Osteocyte (in vitro differentiated cells): Measurements from ENCODE around the gene FAM210B. TPM values are rescaled to one million over a fixed set of nuclear protein-coding genes. Genes with fewer than 3 reads are reported as not detected.

ENCODE experiments used
- DNase-seq: peaks from one replicate; pipeline ENCODE4 v3.0.0; 2021; ENCODE audit warnings: mixed read lengths; ENCODE audit not compliant: unreplicated experiment; ENCODE audit errors: extremely low spot score
- H3K27ac Mint-ChIP-seq: one replicate; pipeline ENCODE4 v1.8.0; 2021; ENCODE audit warnings: mild to moderate bottlenecking, mixed read lengths; ENCODE audit not compliant: unreplicated experiment
- H3K27me3 Mint-ChIP-seq: one replicate; pipeline ENCODE4 v1.8.0; 2021; ENCODE audit warnings: mixed read lengths; ENCODE audit not compliant: unreplicated experiment
- H3K36me3 Mint-ChIP-seq: one replicate; pipeline ENCODE4 v1.8.0; 2021; ENCODE audit warnings: mixed read lengths; ENCODE audit not compliant: unreplicated experiment
- H3K4me1 Mint-ChIP-seq: one replicate; pipeline ENCODE4 v1.8.0; 2021; ENCODE audit warnings: mixed read lengths; ENCODE audit not compliant: unreplicated experiment
- H3K4me3 Mint-ChIP-seq: one replicate; pipeline ENCODE4 v1.8.0; 2021; ENCODE audit warnings: mild to moderate bottlenecking, moderate library complexity, mixed read lengths; ENCODE audit not compliant: unreplicated experiment
- H3K9me3 Mint-ChIP-seq: one replicate; pipeline ENCODE4 v1.8.0; 2021; ENCODE audit warnings: mixed read lengths; ENCODE audit not compliant: unreplicated experiment
- CTCF ChIP-seq: fragments of 200-600 bp; sonication (generic); IDR thresholded peaks from 2 replicates; pipeline ENCODE4 v1.5.0; 2021; ENCODE audit warnings: antibody characterized with exemption, mild to moderate bottlenecking, moderate library complexity
- long read RNA-seq: library from polyadenylated mRNA; unstranded; transcript quantifications from one replicate; pipeline ENCODE4 v2.0.0, GENCODE V29; 2021
- total RNA-seq: library from RNA; stranded (reverse); gene quantifications from 2 replicates; pipeline ENCODE4 v1.2.1, GENCODE V29; 2021

The FAM210B gene
- 46.9 and 50.6 TPM in 2 replicates for total RNA-seq
- long read RNA-seq, partial matches to known transcripts: 0 of 15 reads
- long read RNA-seq, other reads (novel, unspliced or antisense): 15 of 15 reads

GRCh38 chr20:56358600-56359211 is at the start of gene FAM210B:
FAM210B (plus strand) TSS chr20:56358974; CDS start chr20:56359006, 32 bp downstream.
- DNase-seq: peak; percentile 95
- Mint-ChIP-seq H3K36me3 (no peaks in the 10 kb centered on the region), H3K27ac (peak within 1 kb of the TSS; percentile 93), H3K9me3 (no peaks in the 10 kb centered on the region), H3K27me3 (peaks cover 11% of the 10 kb centered on the region), H3K4me1 (peaks cover 23% of the 10 kb centered on the region), H3K4me3 (peak within 1 kb of the TSS; percentile 89)
- TF ChIP-seq CTCF: no peak

- H3K27me3 Mint-ChIP-seq: peaks cover 16% of the 10 kb centered on the region
- no peaks in the 10 kb centered on the region for H3K4me1 Mint-ChIP-seq
- TF ChIP-seq CTCF: no peak
- H3K36me3 Mint-ChIP-seq: no peaks in the 10 kb centered on the region
- peaks cover 3% of the 10 kb centered on the region for H3K9me3 Mint-ChIP-seq
- DNase-seq: no peak
- H3K4me3 Mint-ChIP-seq: no peak overlapping the region
- H3K27ac Mint-ChIP-seq: no peak overlapping the region
These were observed 42.7 kb upstream of the FAM210B start for GRCh38 chr20:56316051-56316450.

GRCh38 chr20:56316483-56316882 is 42.3 kb upstream of the FAM210B start:
- TF ChIP-seq CTCF: no peak
- DNase-seq: no peak
- H3K4me1 Mint-ChIP-seq: no peaks in the 10 kb centered on the region
- H3K27ac Mint-ChIP-seq: no peak overlapping the region
- H3K4me3 Mint-ChIP-seq: no peak overlapping the region
- no peaks in the 10 kb centered on the region for H3K36me3 Mint-ChIP-seq
- peaks cover 17% of the 10 kb centered on the region for H3K27me3 Mint-ChIP-seq
- H3K9me3 Mint-ChIP-seq: peaks cover 3% of the 10 kb centered on the region

GRCh38 chr20:56322681-56323080 is 36.1 kb upstream of the FAM210B start:
- peaks cover 19% of the 10 kb centered on the region for H3K27me3 Mint-ChIP-seq
- no peaks in the 10 kb centered on the region for H3K36me3 Mint-ChIP-seq
- no peak for TF ChIP-seq CTCF
- H3K4me1 Mint-ChIP-seq: no peaks in the 10 kb centered on the region
- DNase-seq: no peak
- no peak overlapping the region for H3K27ac Mint-ChIP-seq
- H3K4me3 Mint-ChIP-seq: no peak overlapping the region
- H3K9me3 Mint-ChIP-seq: no peaks in the 10 kb centered on the region

- DNase-seq: no peak
- no peaks in the 10 kb centered on the region for H3K36me3 Mint-ChIP-seq
- no peak for TF ChIP-seq CTCF
- no peaks in the 10 kb centered on the region for H3K9me3 Mint-ChIP-seq
- H3K27me3 Mint-ChIP-seq: peaks cover 19% of the 10 kb centered on the region
- H3K27ac Mint-ChIP-seq: no peak overlapping the region
- no peaks in the 10 kb centered on the region for H3K4me1 Mint-ChIP-seq
- no peak overlapping the region for H3K4me3 Mint-ChIP-seq
These were observed 35.6 kb upstream of the FAM210B start for GRCh38 chr20:56323206-56323605.
